GF-D8 (cell line): ENCODE data around the gene MAP3K8.

Experiments
- DNase-seq: peaks from one replicate; lab custom pipeline; 2025; lab: John Stamatoyannopoulos, UW

MAP3K8 gene

GRCh38 chr10:30433730-30434272 lies at the start of gene MAP3K8:
MAP3K8 (plus strand) TSS chr10:30434184; CDS start chr10:30438939, 4,755 bp downstream.
- DNase-seq: peak; percentile 89

GRCh38 chr10:30384701-30385201 lies 49.2 kb upstream of the MAP3K8 start:
- no peak for DNase-seq

GRCh38 chr10:30386801-30387588 lies 47.0 kb upstream of the MAP3K8 start:
- no peak for DNase-seq

- DNase-seq: no peak
Observed at GRCh38 chr10:30387646-30388243, 46.2 kb upstream of the MAP3K8 start.

- no peak for DNase-seq
Observed at GRCh38 chr10:30389543-30389942, 44.4 kb upstream of the MAP3K8 start.

GRCh38 chr10:30390207-30390606 lies 43.8 kb upstream of the MAP3K8 start:
- DNase-seq: no peak

- DNase-seq: no peak
Observed at GRCh38 chr10:30391266-30391665, 42.7 kb upstream of the MAP3K8 start.

GRCh38 chr10:30392564-30392990 lies 41.4 kb upstream of the MAP3K8 start:
- peak; percentile 24 for DNase-seq

GRCh38 chr10:30396293-30396692 lies 37.7 kb upstream of the MAP3K8 start:
- peak; percentile 97 for DNase-seq

- DNase-seq: peak; percentile 83
Observed at GRCh38 chr10:30396698-30397097, 37.3 kb upstream of the MAP3K8 start.

- no peak for DNase-seq
Observed at GRCh38 chr10:30398193-30398592, 35.8 kb upstream of the MAP3K8 start.

GRCh38 chr10:30398788-30399187 lies 35.2 kb upstream of the MAP3K8 start:
- DNase-seq: no peak

GRCh38 chr10:30403494-30403893 lies 30.5 kb upstream of the MAP3K8 start:
- DNase-seq: no peak

- DNase-seq: no peak
Observed at GRCh38 chr10:30404540-30404939, 29.4 kb upstream of the MAP3K8 start.

- DNase-seq: no peak
Observed at GRCh38 chr10:30411263-30411662, 22.7 kb upstream of the MAP3K8 start.

- DNase-seq: no peak
Observed at GRCh38 chr10:30412901-30413300, 21.1 kb upstream of the MAP3K8 start.

- peak; percentile 60 for DNase-seq
Observed at GRCh38 chr10:30413996-30414576, 19.9 kb upstream of the MAP3K8 start.

- no peak for DNase-seq
Observed at GRCh38 chr10:30415593-30415992, 18.4 kb upstream of the MAP3K8 start.

GRCh38 chr10:30417301-30417700 lies 16.7 kb upstream of the MAP3K8 start:
- peak; percentile 19 for DNase-seq

- DNase-seq: no peak
Observed at GRCh38 chr10:30420266-30420665, 13.7 kb upstream of the MAP3K8 start.

- DNase-seq: no peak
Observed at GRCh38 chr10:30420766-30421165, 13.2 kb upstream of the MAP3K8 start.

GRCh38 chr10:30422151-30422695 lies 11.8 kb upstream of the MAP3K8 start:
- DNase-seq: peak; percentile 15
